Transverse colon (tissue), 4 donors: ENCODE data around the gene ABTB2. TPM values are rescaled to one million over a fixed set of nuclear protein-coding genes. Genes with fewer than 3 reads are reported as not detected.

ENCODE experiments used
- DNase-seq: peaks from one replicate; pipeline ENCODE4 v3.0.0-alpha.2; 2019
- H3K27ac ChIP-seq, 4 donors: fragments of 200-600 bp; sonication (generic); 2 replicates each; pipeline ENCODE4 v1.5.1; 2016 to 2018; ENCODE audit warnings: inconsistent platforms in 4 of 4
- H3K27me3 ChIP-seq: fragments of 200-600 bp; sonication (generic); 2 replicates; pipeline ENCODE4 v1.5.1; 2017; ENCODE audit warnings: inconsistent platforms
- H3K36me3 ChIP-seq, 4 donors: fragments of 200-600 bp; sonication (generic); 2 replicates each; pipeline ENCODE4 v1.5.1; 2017 to 2019; ENCODE audit warnings: inconsistent platforms in 4 of 4
- H3K4me1 ChIP-seq, 4 donors: fragments of 200-600 bp; sonication (generic); 2 replicates each; pipeline ENCODE4 v1.5.1; 2017 to 2020; ENCODE audit warnings: inconsistent platforms in 4 of 4
- H3K4me3 ChIP-seq, 4 donors: fragments of 200-600 bp; sonication (generic); 1 replicate in 1 of 4; 2 replicates in 3 of 4; pipeline versions ENCODE4 v1.5.1 to v1.6.1; 2017 to 2019; ENCODE audit warnings: inconsistent platforms in 4 of 4
- H3K9me3 ChIP-seq, 2 donors: fragments of 200-600 bp; sonication (generic); 2 replicates each; pipeline ENCODE4 v1.5.1; 2017 to 2019; ENCODE audit warnings: inconsistent platforms in 2 of 2
- EP300 ChIP-seq: sonication (generic); formaldehyde crosslinking; IDR thresholded peaks from one replicate; pipeline ENCODE4 v1.6.1; 2017; ENCODE audit warnings: antibody characterized with exemption, low read depth
- POLR2A ChIP-seq: fragments of 450-650 bp; IDR thresholded peaks from one replicate; pipeline ENCODE4 v1.6.1; 2016; ENCODE audit warnings: antibody characterized with exemption, mild to moderate bottlenecking, moderate library complexity
- POLR2AphosphoS5 ChIP-seq, 3 donors: sonication (generic); formaldehyde crosslinking; IDR thresholded peaks; one replicate each; pipeline ENCODE4 v1.6.1; 2016; ENCODE audit warnings: antibody characterized with exemption in 3 of 3
- WGBS, 2 donors: methylation state at CpG; one replicate each; pipeline ENCODE4 v1.1.5; 2018; ENCODE audit warnings: low coverage in 1 of 2; 5-methylcytosine and 5-hydroxymethylcytosine counted together
- in situ Hi-C, 4 donors: fragments of 200-750 bp; cut with MboI; loops; one replicate each; pipeline versions ENCODE4 v1.15.0 to v1.15.1; 2017; ENCODE audit warnings: low sequenced_read_pairs in 3 of 4, low pct_ligation_motif_present in 1 of 4, low pct_unique_long_range_greater_than_20kb in 1 of 4
- intact Hi-C: fragments of 100-400 bp; cut with DNase I; formaldehyde crosslinking; loops from one replicate; pipeline ENCODE4 v1.15.1; 2023; ENCODE audit warnings: low total_unique reads
- total RNA-seq, 4 donors: library from RNA; depleted of rRNA; stranded (reverse); fragments of >200 nt; gene quantifications; one replicate each; pipeline ENCODE4 v1.1.0, GENCODE V29; 2016
- TF ChIP-seq, protein P1 (sequence below), 5 experiments: fragments of 200-600 bp in 3 of 5; fragments of 450-650 bp in 2 of 5; sonication (generic) in 3 of 5; IDR thresholded peaks; 1 replicate in 2 of 5; 2 replicates in 3 of 5; pipeline ENCODE4 v1.5.1; 2016 to 2017; ENCODE audit warnings: antibody characterized with exemption in 5 of 5, inconsistent platforms in 3 of 5, mild to moderate bottlenecking in 2 of 5, moderate library complexity in 1 of 5

Gene ABTB2
- total RNA-seq, 4 donors from 2014 or later: 0.60 to 41.9 (median 20.7) TPM

DNA sequence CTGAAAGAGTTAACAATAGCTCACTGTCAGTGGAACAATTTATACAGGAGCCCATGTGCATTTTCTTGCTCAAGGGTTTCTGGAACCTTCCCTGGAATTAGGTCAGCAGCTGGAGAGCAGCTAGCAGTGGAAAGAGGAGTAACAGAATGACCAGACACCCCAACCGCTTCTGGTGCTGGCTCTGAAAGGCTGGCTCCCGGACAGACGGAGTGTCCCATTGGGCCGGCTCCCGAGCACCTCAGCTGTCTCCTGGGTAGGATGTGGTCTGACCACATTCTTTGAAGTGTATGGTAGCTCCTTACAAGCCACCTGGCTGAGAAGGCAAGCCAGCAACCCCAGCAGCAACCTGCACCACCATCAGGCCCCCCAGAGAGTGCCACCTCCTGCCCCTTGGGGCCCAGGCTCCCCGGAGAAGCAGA, 44.7 kb downstream of the ABTB2 start:
- in situ Hi-C loops: no loop called here
- Histone ChIP-seq H3K4me1 (peaks cover 0 to 9% (median 2%) of the 10 kb centered on the region in 4 donors), H3K4me3 (no peak overlapping the region), H3K9me3 (no peaks in the 10 kb centered on the region), H3K27me3 (no peaks in the 10 kb centered on the region), H3K27ac (no peak overlapping the region), H3K36me3 (no peaks in the 10 kb centered on the region)
- intact Hi-C loops: no loop called here
- 73% methylated on average over 6 of the region's 6 CpGs; no CpG with 5 or more reads in 1 of the 2 donors for WGBS, 2 donors
- no peak for DNase-seq
- TF ChIP-seq POLR2A: no peak
- TF ChIP-seq POLR2AphosphoS5 (IDR thresholded peaks at IDR 0.05): no peak
- no peak for TF ChIP-seq EP300
- TF ChIP-seq, protein P1, sequence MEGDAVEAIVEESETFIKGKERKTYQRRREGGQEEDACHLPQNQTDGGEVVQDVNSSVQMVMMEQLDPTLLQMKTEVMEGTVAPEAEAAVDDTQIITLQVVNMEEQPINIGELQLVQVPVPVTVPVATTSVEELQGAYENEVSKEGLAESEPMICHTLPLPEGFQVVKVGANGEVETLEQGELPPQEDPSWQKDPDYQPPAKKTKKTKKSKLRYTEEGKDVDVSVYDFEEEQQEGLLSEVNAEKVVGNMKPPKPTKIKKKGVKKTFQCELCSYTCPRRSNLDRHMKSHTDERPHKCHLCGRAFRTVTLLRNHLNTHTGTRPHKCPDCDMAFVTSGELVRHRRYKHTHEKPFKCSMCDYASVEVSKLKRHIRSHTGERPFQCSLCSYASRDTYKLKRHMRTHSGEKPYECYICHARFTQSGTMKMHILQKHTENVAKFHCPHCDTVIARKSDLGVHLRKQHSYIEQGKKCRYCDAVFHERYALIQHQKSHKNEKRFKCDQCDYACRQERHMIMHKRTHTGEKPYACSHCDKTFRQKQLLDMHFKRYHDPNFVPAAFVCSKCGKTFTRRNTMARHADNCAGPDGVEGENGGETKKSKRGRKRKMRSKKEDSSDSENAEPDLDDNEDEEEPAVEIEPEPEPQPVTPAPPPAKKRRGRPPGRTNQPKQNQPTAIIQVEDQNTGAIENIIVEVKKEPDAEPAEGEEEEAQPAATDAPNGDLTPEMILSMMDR (IDR thresholded peaks at IDR 0.05): no peak

DNA sequence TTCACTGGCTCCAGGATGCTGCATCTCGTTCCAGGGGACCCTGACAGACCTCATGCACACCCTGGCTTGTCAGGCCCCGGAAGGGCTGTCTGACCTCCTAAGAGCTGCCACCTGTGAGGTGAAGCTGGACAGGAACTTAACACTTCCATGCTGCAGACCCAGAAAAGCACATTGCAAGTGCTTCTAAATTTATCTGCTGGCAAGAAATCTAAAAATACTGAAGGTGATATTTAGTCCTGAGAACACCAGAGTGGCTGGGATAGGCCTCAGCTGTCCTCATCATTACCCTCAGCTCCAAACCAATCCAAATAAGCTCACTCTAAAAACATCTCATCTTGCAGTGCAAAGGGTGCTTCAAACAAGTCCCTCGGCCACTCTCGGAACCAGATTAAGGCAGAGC, 46.7 kb downstream of the ABTB2 start:
- Histone ChIP-seq H3K4me3 (no peak overlapping the region), H3K4me1 (peaks cover 0 to 4% (median 0%) of the 10 kb centered on the region in 4 donors), H3K9me3 (no peaks in the 10 kb centered on the region), H3K27me3 (no peaks in the 10 kb centered on the region), H3K27ac (no peak overlapping the region), H3K36me3 (no peaks in the 10 kb centered on the region)
- in situ Hi-C loops (no loop called here), intact Hi-C loops (no loop called here)
- DNase-seq: no peak
- WGBS, 2 donors: 95% methylated on average over 4 of the region's 4 CpGs; no CpG with 5 or more reads in 1 of the 2 donors
- TF ChIP-seq POLR2A (no peak), EP300 (no peak), POLR2AphosphoS5 (IDR thresholded peaks at IDR 0.05) (no peak)
- TF ChIP-seq, protein P1 (IDR thresholded peaks at IDR 0.05): no peak

DNA sequence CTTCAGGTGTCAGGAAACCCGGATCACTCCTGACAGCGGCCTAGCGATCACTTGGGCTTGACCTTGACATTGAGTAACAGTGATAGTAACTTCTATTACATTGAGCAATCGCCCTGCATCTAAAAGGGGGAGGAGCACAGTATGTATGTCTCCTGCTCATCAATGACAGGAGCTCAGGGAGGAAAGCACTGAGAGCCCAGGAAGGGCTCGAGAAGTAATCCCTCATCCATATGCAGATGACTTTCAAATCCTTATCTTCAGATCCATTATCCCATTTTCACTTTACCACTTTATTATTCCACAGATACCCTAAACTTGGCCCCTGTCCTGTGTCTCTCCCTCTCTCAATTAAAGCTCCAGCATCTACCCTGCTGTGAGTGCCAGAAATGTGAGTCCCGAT, 47.8 kb downstream of the ABTB2 start:
- intact Hi-C loops (no loop called here), in situ Hi-C loops (no loop called here)
- no peaks in the 10 kb centered on the region for H3K27me3 ChIP-seq
- H3K27ac ChIP-seq: no peak overlapping the region
- 78 to 89% methylated on average over 4 to 6 of the region's 6 CpGs for WGBS, 2 donors
- no peaks in the 10 kb centered on the region for H3K9me3 ChIP-seq
- no peak overlapping the region for H3K4me3 ChIP-seq
- H3K4me1 ChIP-seq: peaks cover 0 to 4% (median 0%) of the 10 kb centered on the region in 4 donors
- no peaks in the 10 kb centered on the region for H3K36me3 ChIP-seq
- no peak for DNase-seq
- TF ChIP-seq, protein P1 (IDR thresholded peaks at IDR 0.05): no peak
- TF ChIP-seq POLR2A: no peak
- no peak for TF ChIP-seq EP300
- TF ChIP-seq POLR2AphosphoS5 (IDR thresholded peaks at IDR 0.05): no peak

DNA sequence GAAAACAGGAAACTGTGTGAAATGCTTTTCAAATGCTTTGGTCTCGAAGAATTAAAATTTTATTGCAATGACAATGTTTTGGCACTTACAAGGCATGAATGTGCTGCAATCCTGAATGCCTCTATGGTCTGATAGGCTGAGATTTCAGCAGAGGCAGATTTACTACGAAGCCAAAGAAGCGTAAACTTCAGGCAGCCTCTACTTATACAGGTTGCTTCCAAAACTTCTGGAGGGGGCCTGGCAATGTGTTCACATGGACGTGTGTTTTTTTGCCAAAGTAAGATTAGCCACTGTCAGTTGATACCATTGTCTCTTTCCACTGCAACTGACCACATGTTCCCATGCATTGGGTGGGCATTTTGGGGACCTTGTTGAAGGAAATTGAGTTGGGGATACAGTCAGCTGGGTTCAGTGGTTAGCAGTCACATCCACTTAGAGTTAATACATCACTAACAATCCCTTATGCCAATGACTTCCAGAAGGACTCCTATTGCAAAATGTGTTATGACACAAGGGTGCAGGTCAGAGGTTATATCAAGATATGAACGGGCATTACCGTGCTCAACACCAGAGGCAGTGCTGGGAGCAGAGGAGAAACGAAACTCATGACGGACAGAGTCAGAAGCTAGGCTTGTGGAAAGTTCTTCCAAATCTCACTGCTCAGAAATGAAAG, 48.8 kb downstream of the ABTB2 start:
- intact Hi-C loops: no loop called here
- TF ChIP-seq, protein P1 (IDR thresholded peaks at IDR 0.05): no peak
- no peak for TF ChIP-seq POLR2AphosphoS5 (IDR thresholded peaks at IDR 0.05)
- no peak for TF ChIP-seq POLR2A
- TF ChIP-seq EP300: no peak

More for the DNA sequence above, 48.8 kb downstream of the ABTB2 start:
- Histone ChIP-seq H3K4me3 (no peak overlapping the region), H3K9me3 (no peaks in the 10 kb centered on the region), H3K36me3 (no peaks in the 10 kb centered on the region), H3K27ac (no peak overlapping the region), H3K4me1 (peaks cover 0 to 4% (median 0%) of the 10 kb centered on the region in 4 donors), H3K27me3 (no peaks in the 10 kb centered on the region)
- WGBS, 2 donors: 70 to 76% methylated on average over 5 to 8 of the region's 8 CpGs
- DNase-seq: no peak
- in situ Hi-C loops: no loop called here
